Activated CD4-positive, alpha-beta memory T cell treated with anti-CD3 and anti-CD28 coated beads for 36 hours (primary cell): ENCODE data around the gene SMURF1. TPM values are rescaled to one million over a fixed set of nuclear protein-coding genes. Genes with fewer than 3 reads are reported as not detected.

ENCODE experiments used
- CTCF ChIA-PET: fragments of 350-600 bp; sonication (Branson Sonifier 250); formaldehyde crosslinking; loops from one replicate; lab custom pipeline; 2021; ENCODE audit warnings: antibody characterized with exemption, inconsistent platforms; lab: Charles Lee
- POLR2A ChIA-PET: fragments of 350-600 bp; sonication (Branson Sonifier 250); formaldehyde crosslinking; loops from one replicate; lab custom pipeline; 2021; ENCODE audit warnings: antibody characterized with exemption; lab: Charles Lee
- DNase-seq: peaks from one replicate; pipeline ENCODE4 v3.0.0-alpha.2; 2020
- H3K27ac Mint-ChIP-seq: one replicate; pipeline ENCODE4 v1.8.0; 2021; ENCODE audit warnings: mixed read lengths
- H3K27me3 Mint-ChIP-seq: one replicate; pipeline ENCODE4 v1.8.0; 2021; ENCODE audit warnings: mixed read lengths
- H3K36me3 Mint-ChIP-seq: one replicate; pipeline ENCODE4 v1.8.0; 2021; ENCODE audit warnings: mixed read lengths
- H3K4me1 Mint-ChIP-seq: one replicate; pipeline ENCODE4 v1.8.0; 2021; ENCODE audit warnings: low read depth, mixed read lengths
- H3K4me3 Mint-ChIP-seq: one replicate; pipeline ENCODE4 v1.8.0; 2021; ENCODE audit warnings: mild to moderate bottlenecking, mixed read lengths
- H3K9me3 Mint-ChIP-seq: one replicate; pipeline ENCODE4 v1.8.0; 2021; ENCODE audit warnings: mixed read lengths
- intact Hi-C: fragments of 100-400 bp; cut with micrococcal nuclease; formaldehyde crosslinking; loops from one replicate; pipeline ENCODE4 v1.15.1; 2023
- total RNA-seq, 2 experiments: library from RNA; stranded (reverse); gene quantifications; one replicate each; pipeline ENCODE4 v1.2.3, GENCODE V29; 2021

The SMURF1 gene
- total RNA-seq, 2 experiments from 2014 or later, result 14.0 to 16.2 TPM

DNA sequence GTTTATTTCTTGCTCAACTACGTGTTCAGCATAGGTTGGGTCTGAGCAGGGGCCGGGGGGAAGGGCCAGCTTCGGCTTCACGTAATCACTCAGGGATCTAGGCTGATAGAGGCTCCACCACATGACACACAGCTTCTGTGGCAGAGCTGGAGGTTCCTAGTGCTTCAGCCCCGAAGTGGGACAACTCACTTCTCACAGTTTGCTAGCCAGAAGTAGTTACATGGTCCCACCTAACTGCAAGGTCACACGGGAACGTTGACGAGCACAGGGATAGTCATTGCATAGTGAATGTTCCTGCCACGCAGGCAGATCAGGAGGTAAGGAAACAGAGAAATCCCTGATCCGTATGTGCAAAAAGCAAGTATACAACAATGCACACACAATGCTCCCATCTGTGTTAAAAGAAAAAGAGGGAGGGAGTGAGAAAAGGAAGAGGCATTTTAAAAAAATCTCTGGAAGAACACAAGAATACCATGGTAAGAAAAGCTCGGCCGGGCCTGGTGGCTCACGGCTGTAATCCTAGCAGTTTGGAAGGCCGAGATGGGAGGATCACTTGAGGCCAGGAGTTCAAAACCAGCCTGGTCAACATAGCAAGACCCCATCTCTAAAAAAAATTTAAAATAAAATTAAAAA is 16.9 kb downstream of the SMURF1 start:
- no peak for DNase-seq
- H3K36me3 Mint-ChIP-seq, result no peaks in the 10 kb centered on the region
- no peaks in the 10 kb centered on the region for H3K27me3 Mint-ChIP-seq
- no peak overlapping the region for H3K4me3 Mint-ChIP-seq
- intact Hi-C loops, result no loop called here
- no peaks in the 10 kb centered on the region for H3K9me3 Mint-ChIP-seq
- no peak overlapping the region for H3K27ac Mint-ChIP-seq
- ChIA-PET CTCF (no interaction called here), POLR2A (no interaction called here)
- H3K4me1 Mint-ChIP-seq, result peaks cover 33% of the 10 kb centered on the region

DNA sequence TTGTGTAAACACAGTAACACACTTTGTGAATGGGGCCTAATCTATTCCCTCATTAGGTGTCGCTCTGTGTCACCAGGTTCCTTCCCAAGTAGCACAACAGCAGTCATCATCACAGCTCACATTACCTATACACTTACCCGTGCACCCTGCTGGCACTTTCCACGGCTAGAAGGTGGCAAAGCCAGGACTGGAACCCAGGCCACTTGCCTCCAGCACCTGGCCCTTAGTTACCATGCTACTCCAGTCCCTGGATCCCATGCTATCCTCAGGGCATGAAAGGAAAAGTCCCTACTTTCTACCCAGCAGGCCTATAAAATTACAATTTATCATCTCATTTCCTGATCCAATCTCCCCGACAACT is 18.4 kb downstream of the SMURF1 start:
- DNase-seq, result no peak
- peaks cover 40% of the 10 kb centered on the region for H3K4me1 Mint-ChIP-seq
- no peak overlapping the region for H3K4me3 Mint-ChIP-seq
- no peak overlapping the region for H3K27ac Mint-ChIP-seq
- H3K36me3 Mint-ChIP-seq, result peaks cover 2% of the 10 kb centered on the region
- no peaks in the 10 kb centered on the region for H3K27me3 Mint-ChIP-seq
- H3K9me3 Mint-ChIP-seq, result no peaks in the 10 kb centered on the region
- ChIA-PET POLR2A (no interaction called here), CTCF (no interaction called here)
- intact Hi-C loops, result no loop called here

DNA sequence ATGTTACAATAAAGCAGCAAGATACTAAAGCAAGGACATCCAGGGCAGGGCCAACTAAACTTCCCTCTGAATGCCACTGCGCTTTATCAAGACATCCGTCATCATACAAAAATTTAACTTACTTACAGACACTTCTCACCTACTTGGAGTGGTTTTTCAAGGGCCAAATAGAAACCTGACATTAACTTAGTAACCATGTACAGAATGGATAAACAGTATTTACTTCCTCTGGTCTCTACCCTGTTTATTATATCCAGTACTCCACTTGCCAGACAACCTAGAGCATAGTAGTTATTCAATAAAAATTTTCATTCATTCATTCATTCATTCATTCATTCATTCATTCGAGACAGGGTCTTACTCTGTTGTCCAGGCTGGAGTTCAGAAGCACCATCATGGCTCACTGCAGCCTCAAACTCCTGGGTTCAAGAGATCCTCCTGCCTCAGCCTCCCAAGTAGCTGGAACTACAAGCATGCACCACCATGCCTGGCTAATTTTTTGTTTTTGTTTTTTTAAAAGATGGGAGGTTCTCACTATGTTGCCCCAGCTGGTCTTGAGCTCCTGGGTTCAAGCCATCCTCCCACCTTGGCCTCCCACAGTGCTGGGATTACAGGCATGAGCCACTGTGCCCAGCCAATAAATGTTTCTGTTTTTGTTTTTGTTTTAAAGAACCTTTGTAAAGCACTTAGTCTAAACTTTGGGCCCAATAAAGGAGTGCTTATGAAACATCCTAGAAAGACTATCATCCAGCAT is 19.0 kb downstream of the SMURF1 start:
- Mint-ChIP-seq H3K36me3 (peaks cover 7% of the 10 kb centered on the region), H3K27ac (peak overlapping the region; percentile 28), H3K4me1 (peaks cover 40% of the 10 kb centered on the region), H3K9me3 (peaks cover 5% of the 10 kb centered on the region), H3K27me3 (no peaks in the 10 kb centered on the region), H3K4me3 (no peak overlapping the region)
- ChIA-PET POLR2A (no interaction called here), CTCF (no interaction called here)
- DNase-seq, result no peak
- intact Hi-C loops, result no loop called here

DNA sequence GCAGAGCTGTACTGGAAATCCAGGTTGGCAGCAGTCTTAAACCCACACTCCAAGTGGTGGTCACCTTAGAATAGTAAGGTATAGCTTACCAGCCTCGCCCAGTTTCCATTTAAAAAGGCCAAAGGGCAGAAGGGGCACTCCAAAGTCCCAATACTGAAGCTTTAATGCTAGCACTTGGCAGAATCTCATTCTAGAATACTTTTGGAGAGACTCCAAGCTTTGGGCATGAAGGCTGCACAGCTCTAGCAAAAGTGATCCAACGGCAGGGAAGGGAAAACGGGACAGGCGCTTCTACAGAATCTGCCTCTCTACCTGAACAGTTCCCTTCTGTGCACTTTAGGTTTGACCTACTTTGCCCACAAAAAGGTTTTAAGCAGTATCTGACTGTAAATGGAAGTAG is 19.7 kb downstream of the SMURF1 start:
- Mint-ChIP-seq H3K36me3 (peaks cover 11% of the 10 kb centered on the region), H3K4me3 (no peak overlapping the region)

DNA sequence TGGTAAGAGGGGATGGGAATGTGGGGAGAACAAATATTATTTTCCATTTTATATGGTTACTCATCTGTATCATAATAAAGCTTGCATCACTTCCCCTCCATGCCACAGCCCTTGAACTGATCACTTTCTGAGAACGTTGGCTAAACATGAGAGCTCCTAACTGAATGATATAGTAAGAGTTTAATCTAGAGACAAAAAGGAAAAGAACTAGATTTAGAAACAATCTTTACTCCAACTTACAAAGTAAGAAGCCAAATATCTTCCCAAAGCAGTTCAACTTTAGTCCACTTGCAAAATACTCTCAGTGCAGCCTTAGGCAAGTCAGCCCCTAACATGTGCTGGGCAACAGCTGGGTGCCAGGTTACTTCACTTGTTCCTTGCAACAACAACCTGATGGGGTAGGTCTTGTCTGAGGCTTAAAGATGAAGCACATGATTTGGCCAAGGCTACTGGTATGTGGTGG is 20.3 kb downstream of the SMURF1 start:
- H3K4me3 Mint-ChIP-seq, result no peak overlapping the region
- DNase-seq, result no peak
- CTCF ChIA-PET, result interaction anchor here (1.3 kb wide), 1 partner anchor 19 kb away, joined by 3 read pairs; no protein-coding TSS in a partner anchor

More for the DNA sequence above, 19.7 kb downstream of the SMURF1 start:
- Mint-ChIP-seq H3K27me3 (no peaks in the 10 kb centered on the region), H3K9me3 (peaks cover 7% of the 10 kb centered on the region), H3K4me1 (peaks cover 39% of the 10 kb centered on the region), H3K27ac (no peak overlapping the region)
- intact Hi-C loops, result no loop called here
- ChIA-PET POLR2A (no interaction called here), CTCF (interaction anchor here (1.3 kb wide), 1 partner anchor 18 kb away, joined by 3 read pairs; no protein-coding TSS in a partner anchor)
- no peak for DNase-seq

DNA sequence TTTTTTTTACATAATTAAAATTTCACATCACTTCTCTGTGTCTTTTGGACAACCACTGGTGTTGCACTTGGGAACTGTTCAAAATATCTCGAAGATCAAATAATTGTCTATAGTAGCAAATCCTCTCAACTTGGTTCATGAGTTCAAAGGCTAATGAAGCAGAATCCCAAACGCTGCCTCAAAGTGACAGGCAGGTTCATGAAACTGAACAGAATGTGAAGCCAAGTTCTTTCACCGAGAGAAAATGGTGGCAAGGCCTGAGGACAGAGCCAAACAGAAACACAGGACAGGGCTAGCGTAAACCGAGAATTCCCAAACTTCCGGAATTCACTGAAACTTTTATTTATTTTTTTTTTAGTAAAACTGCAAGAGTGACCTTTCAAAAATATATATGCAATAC is 21.1 kb downstream of the SMURF1 start:
- H3K27ac Mint-ChIP-seq, result no peak overlapping the region
- peaks cover 48% of the 10 kb centered on the region for H3K4me1 Mint-ChIP-seq
- H3K36me3 Mint-ChIP-seq, result peaks cover 19% of the 10 kb centered on the region
- H3K4me3 Mint-ChIP-seq, result no peak overlapping the region
- DNase-seq, result no peak
- ChIA-PET POLR2A (no interaction called here), CTCF (no interaction called here)
- H3K27me3 Mint-ChIP-seq, result no peaks in the 10 kb centered on the region
- peaks cover 11% of the 10 kb centered on the region for H3K9me3 Mint-ChIP-seq
- intact Hi-C loops, result no loop called here

More for the DNA sequence above, 20.3 kb downstream of the SMURF1 start:
- intact Hi-C loops, result no loop called here
- Mint-ChIP-seq H3K36me3 (peaks cover 11% of the 10 kb centered on the region), H3K27me3 (no peaks in the 10 kb centered on the region), H3K27ac (peak overlapping the region; percentile 51), H3K9me3 (peaks cover 7% of the 10 kb centered on the region), H3K4me1 (peaks cover 40% of the 10 kb centered on the region)
- POLR2A ChIA-PET, result interaction anchor here (0.6 kb wide), 1 partner anchor 32 kb away, joined by 3 read pairs; no protein-coding TSS in a partner anchor

DNA sequence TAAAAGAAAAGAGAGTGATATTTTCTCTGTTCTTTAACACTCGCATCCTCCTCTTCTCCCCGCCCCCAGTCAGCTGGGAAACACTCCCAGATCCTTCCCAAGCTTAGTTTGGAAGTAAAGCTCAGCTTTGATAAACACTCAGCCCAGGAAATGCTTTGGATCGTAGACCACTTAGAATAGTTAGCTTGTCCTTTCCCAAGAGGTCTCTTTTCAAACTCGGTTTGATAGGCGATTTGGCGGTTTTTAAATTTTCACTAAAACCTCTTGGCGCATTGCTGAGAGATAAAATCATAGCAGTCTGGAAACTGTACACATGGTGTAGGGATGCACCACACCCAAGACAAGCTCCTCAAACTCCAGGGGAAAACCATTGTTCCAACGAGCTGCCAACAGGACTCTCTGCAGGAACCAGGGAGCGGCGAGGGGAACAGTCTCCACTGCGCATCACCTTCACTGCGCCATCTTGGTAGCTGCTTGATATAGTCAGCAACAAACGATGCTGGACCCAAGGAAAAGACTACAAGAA is 22.3 kb downstream of the SMURF1 start:
- Mint-ChIP-seq H3K9me3 (peaks cover 16% of the 10 kb centered on the region), H3K36me3 (peaks cover 19% of the 10 kb centered on the region), H3K4me1 (peaks cover 44% of the 10 kb centered on the region), H3K4me3 (no peak overlapping the region), H3K27ac (no peak overlapping the region), H3K27me3 (no peaks in the 10 kb centered on the region)
- CTCF ChIA-PET, result no interaction called here
- intact Hi-C loops, result no loop called here
- no peak for DNase-seq
- POLR2A ChIA-PET, result no interaction called here

DNA sequence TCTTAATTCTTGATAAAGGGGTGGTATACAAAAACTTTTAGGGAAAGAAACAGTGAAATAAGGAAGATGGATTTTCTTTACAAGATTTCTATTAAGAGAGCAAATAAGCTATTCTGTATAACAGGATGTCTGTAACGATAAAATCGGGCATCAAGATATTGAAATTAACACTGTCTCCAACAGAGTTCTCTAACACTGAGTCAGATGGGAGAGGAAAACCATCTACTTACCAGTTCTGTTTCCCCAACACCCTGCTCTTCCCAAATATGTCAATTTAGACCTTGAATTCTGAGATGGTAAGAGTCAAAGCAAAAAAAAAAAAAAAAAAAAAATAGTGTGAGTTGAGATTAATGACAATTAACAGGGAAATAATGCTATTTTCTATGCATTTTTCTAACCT is 23.0 kb downstream of the SMURF1 start:
- CTCF ChIA-PET, result no interaction called here
- H3K36me3 Mint-ChIP-seq, result peaks cover 19% of the 10 kb centered on the region
- intact Hi-C loops, result no loop called here
- H3K27ac Mint-ChIP-seq, result no peak overlapping the region
- POLR2A ChIA-PET, result no interaction called here
- no peaks in the 10 kb centered on the region for H3K27me3 Mint-ChIP-seq
- DNase-seq, result no peak
- peaks cover 17% of the 10 kb centered on the region for H3K9me3 Mint-ChIP-seq
- no peak overlapping the region for H3K4me3 Mint-ChIP-seq
- peaks cover 49% of the 10 kb centered on the region for H3K4me1 Mint-ChIP-seq

DNA sequence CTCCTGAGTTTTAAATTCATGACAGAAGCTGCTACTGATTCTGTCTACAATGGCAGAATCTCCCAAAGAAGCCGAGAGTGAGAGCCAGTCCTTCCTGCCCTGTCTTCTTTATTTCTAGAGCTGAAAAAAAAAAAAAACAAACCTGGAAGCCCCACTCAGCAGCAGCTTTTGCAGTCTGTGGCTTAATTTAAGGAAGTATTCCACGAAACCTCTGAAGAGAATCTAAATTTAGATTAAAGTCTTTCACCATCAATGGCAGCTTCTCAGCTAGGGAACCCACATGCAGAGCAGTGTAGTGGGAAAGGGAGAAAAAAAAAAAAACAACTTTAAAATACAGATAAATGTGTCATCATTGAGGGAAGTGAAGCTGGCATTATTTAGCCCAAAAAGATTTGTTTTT is 23.4 kb downstream of the SMURF1 start:
- H3K36me3 Mint-ChIP-seq, result peaks cover 19% of the 10 kb centered on the region
- H3K9me3 Mint-ChIP-seq, result peaks cover 17% of the 10 kb centered on the region
- CTCF ChIA-PET, result interaction anchor here (1.0 kb wide), 1 partner anchor 18 kb away, joined by 3 read pairs; no protein-coding TSS in a partner anchor
- no peaks in the 10 kb centered on the region for H3K27me3 Mint-ChIP-seq
- DNase-seq, result no peak
- POLR2A ChIA-PET, result no interaction called here
- H3K4me3 Mint-ChIP-seq, result no peak overlapping the region
- peaks cover 50% of the 10 kb centered on the region for H3K4me1 Mint-ChIP-seq
- intact Hi-C loops, result no loop called here
- no peak overlapping the region for H3K27ac Mint-ChIP-seq

DNA sequence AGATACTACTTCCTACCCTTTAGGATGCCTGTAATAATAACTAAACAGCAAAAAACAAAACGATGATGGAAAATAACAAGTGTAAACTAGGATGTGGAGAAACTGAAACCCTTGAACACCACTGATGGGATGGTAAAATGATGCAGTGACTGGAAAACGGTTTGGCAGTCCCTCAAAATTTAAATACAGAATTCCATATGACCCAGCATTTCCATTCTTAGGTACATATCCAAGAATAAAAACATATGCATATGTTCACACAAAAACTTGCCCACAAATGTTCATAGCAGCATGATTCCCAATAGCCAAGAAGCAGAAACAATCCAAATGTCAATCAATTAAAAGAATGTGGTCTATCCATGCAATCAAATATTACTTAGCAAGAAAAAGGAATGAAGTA is 25.8 kb downstream of the SMURF1 start:
- Mint-ChIP-seq H3K36me3 (peaks cover 25% of the 10 kb centered on the region), H3K4me1 (peaks cover 44% of the 10 kb centered on the region), H3K4me3 (no peak overlapping the region), H3K27ac (no peak overlapping the region), H3K9me3 (peaks cover 22% of the 10 kb centered on the region), H3K27me3 (no peaks in the 10 kb centered on the region)
- ChIA-PET CTCF (no interaction called here), POLR2A (no interaction called here)
- intact Hi-C loops, result no loop called here
- DNase-seq, result no peak

DNA sequence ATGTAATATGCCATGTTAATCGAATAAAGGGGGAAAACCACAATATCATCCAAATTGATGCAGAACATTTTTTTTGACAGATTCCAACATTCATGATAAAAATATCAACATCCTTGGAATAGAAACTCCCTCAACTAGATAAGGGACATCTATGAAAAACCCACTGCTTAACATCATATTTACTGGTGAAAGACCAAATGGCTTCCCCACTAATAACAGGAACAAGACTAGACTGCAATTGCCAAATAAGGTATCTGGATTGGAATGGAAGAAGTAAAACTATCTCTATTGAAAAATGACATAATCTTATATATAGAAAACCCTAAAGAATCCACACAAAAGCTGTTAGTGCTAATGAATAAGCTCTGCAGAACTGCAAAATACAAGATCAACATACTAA is 27.8 kb downstream of the SMURF1 start:
- Mint-ChIP-seq H3K27me3 (no peaks in the 10 kb centered on the region), H3K4me3 (no peak overlapping the region), H3K9me3 (peaks cover 22% of the 10 kb centered on the region), H3K4me1 (peaks cover 50% of the 10 kb centered on the region), H3K36me3 (peaks cover 26% of the 10 kb centered on the region), H3K27ac (no peak overlapping the region)
- ChIA-PET POLR2A (interaction anchor here (0.6 kb wide), 1 partner anchor 204 kb away, joined by 3 read pairs; no protein-coding TSS in a partner anchor), CTCF (no interaction called here)
- no peak for DNase-seq
- intact Hi-C loops, result no loop called here

DNA sequence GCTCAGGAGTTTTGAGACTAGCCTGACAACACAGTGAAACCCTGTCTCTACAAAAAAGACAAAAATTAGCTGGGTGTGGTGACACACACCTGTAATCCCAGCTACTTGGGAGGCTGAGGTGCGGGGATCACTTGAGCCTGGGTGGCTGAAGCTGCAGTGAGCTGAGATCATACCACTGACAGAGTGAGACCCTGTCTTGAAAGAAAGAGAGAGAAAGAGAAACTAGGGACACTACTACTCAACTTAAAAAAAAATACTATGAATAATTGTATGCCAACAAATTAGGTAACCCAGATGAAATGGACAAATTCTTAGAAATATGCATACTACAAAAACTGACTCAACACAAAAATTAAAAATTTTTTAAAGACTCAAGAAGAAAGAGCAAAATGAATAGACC is 28.5 kb downstream of the SMURF1 start:
- DNase-seq, result no peak
- POLR2A ChIA-PET, result no interaction called here
- Mint-ChIP-seq H3K36me3 (peaks cover 23% of the 10 kb centered on the region), H3K4me3 (no peak overlapping the region), H3K4me1 (peaks cover 49% of the 10 kb centered on the region), H3K27me3 (no peaks in the 10 kb centered on the region), H3K27ac (no peak overlapping the region), H3K9me3 (peaks cover 21% of the 10 kb centered on the region)
- CTCF ChIA-PET, result no interaction called here
- intact Hi-C loops, result loop anchor here (1.0 kb wide), 1 partner anchor 12 kb away; no protein-coding TSS in a partner anchor
